ENCODE results near the gene CACNG4. TPM values are rescaled to one million over a fixed set of nuclear protein-coding genes. Genes with fewer than 3 reads are reported as not detected.

CACNG4 gene
- total RNA-seq (2014; rRNA removed; shearing (Covaris generic); ENCODE audit: low replicate concordance), result not detected in 2 replicates

- Histone ChIP-seq H3K27me3 (peaks cover 61% of the 10 kb centered on the region), H3K4me3 (peak within 1 kb of the TSS; percentile 42), H3K36me3 (no peaks in the 10 kb centered on the region), H3K9me3 (no peaks in the 10 kb centered on the region)
- DNase-seq, result no peak
Measured at GRCh38 chr17:66963909-66964771, at the start of gene CACNG4. Gene CACNG4, plus strand, starts transcription at chr17:66964707. Its CDS starts 205 bp downstream, at chr17:66964912.

DNA sequence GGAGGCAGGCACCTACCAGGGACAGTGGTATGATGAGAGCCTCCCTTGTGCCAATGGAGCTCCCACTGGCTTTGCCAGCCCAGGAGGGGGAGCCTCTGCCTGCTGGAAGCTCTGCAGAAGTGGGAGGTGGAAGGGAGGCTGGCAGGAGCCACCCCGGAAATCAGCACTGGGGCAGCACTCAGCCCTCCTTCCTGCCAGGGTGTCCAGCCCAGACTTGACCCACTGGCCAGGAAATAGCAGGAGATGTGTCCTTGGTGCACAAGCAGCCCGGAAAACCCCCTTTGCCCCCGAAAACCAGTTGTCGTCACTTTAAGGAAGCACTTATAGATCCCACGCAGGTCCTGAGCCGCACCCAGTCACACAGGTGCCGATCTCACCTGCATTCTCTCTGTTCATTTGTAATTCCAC lies 49.3 kb upstream of the CACNG4 start:
- H3K4me3 ChIP-seq, result no peak overlapping the region
- no peaks in the 10 kb centered on the region for H3K36me3 ChIP-seq
- no peaks in the 10 kb centered on the region for H3K27me3 ChIP-seq
- H3K9me3 ChIP-seq, result no peaks in the 10 kb centered on the region
- peak; percentile 81 for DNase-seq

DNA sequence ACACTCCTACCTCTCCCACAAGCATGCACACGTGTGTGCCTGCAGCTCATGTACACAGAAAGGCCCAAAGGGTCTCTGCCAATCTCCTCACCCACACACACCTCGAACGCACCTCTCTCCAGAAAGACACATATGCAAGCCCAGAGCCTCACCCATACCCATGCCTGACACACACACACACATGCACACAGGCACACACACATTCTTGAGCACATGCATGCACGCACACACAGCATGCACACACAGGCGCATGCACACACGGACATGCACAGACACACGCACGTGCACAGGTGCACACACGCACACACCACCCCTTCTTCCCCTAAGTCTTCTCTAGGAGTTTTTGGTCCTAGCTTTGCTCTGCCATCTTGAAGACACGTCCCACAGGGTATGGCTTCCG lies 48.7 kb upstream of the CACNG4 start:
- Histone ChIP-seq H3K4me3 (no peak overlapping the region), H3K27me3 (no peaks in the 10 kb centered on the region), H3K9me3 (no peaks in the 10 kb centered on the region), H3K36me3 (no peaks in the 10 kb centered on the region)
- no peak for DNase-seq

DNA sequence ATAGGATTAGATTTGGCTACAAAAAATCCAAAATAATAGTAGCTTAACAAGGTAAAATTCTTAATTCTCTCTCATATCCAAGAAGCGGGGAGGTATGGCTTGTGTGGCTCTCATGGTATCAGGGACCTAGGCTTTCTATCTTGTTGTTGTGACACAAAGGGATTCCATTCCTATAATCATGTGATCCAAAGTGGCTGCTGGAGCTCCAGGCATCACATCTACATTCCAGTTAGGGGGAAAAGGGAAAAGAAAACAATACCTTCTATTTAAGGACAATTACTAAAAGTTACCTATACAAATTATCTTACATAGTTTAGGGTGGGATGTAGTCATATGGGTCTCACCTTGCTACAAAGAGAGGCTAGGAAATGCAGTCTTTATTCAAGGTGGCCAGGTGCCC lies 47.6 kb upstream of the CACNG4 start:
- Histone ChIP-seq H3K36me3 (no peaks in the 10 kb centered on the region), H3K4me3 (no peak overlapping the region), H3K9me3 (0 out of 2 replicates have a peak, but pooled peaks cover 2% of the 10 kb centered on the region), H3K27me3 (no peaks in the 10 kb centered on the region)
- no peak for DNase-seq

DNA sequence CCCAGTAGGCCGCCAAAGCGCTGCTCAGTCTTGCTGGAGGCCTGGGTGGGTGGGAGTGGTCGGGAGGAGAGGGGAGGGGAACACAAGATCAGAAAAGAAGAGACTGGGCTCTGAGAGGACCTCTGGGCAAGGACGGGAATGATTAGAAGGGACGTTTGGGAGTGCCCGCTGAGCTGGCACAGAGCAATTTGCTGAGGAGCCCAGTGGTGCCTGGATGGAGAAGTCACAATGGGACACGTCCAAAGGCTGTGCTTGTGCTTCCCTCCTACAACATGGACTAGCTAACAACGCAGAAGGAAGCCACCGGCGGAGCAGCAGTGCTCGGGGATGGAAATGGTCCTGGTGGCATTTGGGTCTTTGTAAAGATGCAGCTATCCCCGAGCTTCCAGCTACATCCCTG lies 45.6 kb upstream of the CACNG4 start:
- H3K4me3 ChIP-seq, result no peak overlapping the region
- H3K36me3 ChIP-seq, result no peaks in the 10 kb centered on the region
- no peaks in the 10 kb centered on the region; the same call in 1 of the 2 replicates for H3K27me3 ChIP-seq
- H3K9me3 ChIP-seq, result 0 out of 2 replicates have a peak, but pooled peaks cover 2% of the 10 kb centered on the region
- no peak for DNase-seq

- H3K27me3 ChIP-seq, result no peaks in the 10 kb centered on the region; the same call in 1 of the 2 replicates
- H3K36me3 ChIP-seq, result no peaks in the 10 kb centered on the region
- no peak overlapping the region for H3K4me3 ChIP-seq
- 0 out of 2 replicates have a peak, but pooled peaks cover 2% of the 10 kb centered on the region for H3K9me3 ChIP-seq
- DNase-seq, result no peak
Measured at GRCh38 chr17:66920435-66920834, 44.1 kb upstream of the CACNG4 start.

- H3K36me3 ChIP-seq, result no peaks in the 10 kb centered on the region
- DNase-seq, result no peak
- H3K27me3 ChIP-seq, result peaks cover 3% of the 10 kb centered on the region; the same call in 1 of the 2 replicates
- H3K9me3 ChIP-seq, result 0 out of 2 replicates have a peak, but pooled peaks cover 2% of the 10 kb centered on the region
- H3K4me3 ChIP-seq, result no peak overlapping the region
Measured at GRCh38 chr17:66920950-66921349, 43.6 kb upstream of the CACNG4 start.

DNA sequence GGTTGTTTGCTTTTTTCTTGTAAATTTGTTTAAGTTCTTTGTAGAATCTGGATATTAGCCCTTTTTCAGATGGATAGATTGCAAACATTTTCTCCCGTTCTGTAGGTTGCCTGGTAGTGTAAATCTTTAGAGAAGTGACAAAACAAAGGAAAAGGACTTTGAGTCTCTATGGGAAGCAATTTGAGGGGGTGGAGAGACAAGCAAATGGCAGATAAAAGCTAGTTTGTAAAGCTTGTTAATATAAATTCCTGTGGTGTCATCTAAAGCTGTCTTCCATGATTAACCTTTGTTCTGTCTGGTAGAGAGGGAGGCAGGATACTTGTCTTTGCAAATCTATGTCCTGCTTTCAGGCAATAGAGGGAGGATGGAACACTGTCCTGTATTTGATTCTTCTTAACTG lies 40.6 kb upstream of the CACNG4 start:
- Histone ChIP-seq H3K36me3 (no peaks in the 10 kb centered on the region), H3K9me3 (0 out of 2 replicates have a peak, but pooled peaks cover 2% of the 10 kb centered on the region), H3K4me3 (no peak overlapping the region), H3K27me3 (peaks cover 10% of the 10 kb centered on the region; the same call in 1 of the 2 replicates)
- DNase-seq, result no peak

- no peak for DNase-seq
- no peak overlapping the region for H3K4me3 ChIP-seq
- H3K9me3 ChIP-seq, result 0 out of 2 replicates have a peak, but pooled peaks cover 2% of the 10 kb centered on the region
- peaks cover 10% of the 10 kb centered on the region; the same call in 1 of the 2 replicates for H3K27me3 ChIP-seq
- no peaks in the 10 kb centered on the region for H3K36me3 ChIP-seq
Measured at GRCh38 chr17:66925811-66926500, 38.6 kb upstream of the CACNG4 start.

GRCh38 chr17:66928949-66929348 lies 35.6 kb upstream of the CACNG4 start:
- Histone ChIP-seq H3K36me3 (no peaks in the 10 kb centered on the region), H3K27me3 (peaks cover 10% of the 10 kb centered on the region; the same call in 1 of the 2 replicates), H3K4me3 (no peak overlapping the region), H3K9me3 (no peaks in the 10 kb centered on the region)
- DNase-seq, result no peak

DNA sequence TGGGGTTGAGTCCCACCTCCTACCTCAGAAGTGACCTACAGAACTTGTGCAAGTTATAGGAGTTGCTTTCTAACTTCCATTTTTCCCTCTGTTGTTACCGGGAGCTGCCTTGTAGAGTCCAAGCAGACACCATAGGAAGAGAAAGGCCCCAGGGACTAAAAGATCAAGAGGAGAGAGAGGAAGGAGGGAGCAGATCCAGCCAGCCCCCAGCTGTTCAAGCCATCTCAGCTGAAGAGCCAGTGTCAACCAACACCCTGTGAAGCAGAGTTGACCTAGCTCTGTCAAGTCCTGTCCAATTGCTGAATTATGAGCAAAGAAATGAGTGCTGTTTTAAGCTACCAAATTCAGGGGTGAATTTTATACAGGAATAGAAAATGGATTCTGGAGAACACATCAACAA lies 34.9 kb upstream of the CACNG4 start:
- H3K27me3 ChIP-seq, result peaks cover 10% of the 10 kb centered on the region; the same call in 1 of the 2 replicates
- DNase-seq, result no peak
- H3K4me3 ChIP-seq, result no peak overlapping the region
- no peaks in the 10 kb centered on the region for H3K36me3 ChIP-seq
- no peaks in the 10 kb centered on the region for H3K9me3 ChIP-seq

- peaks cover 7% of the 10 kb centered on the region; the same call in 1 of the 2 replicates for H3K27me3 ChIP-seq
- no peaks in the 10 kb centered on the region for H3K36me3 ChIP-seq
- no peak overlapping the region for H3K4me3 ChIP-seq
- DNase-seq, result peak; percentile 26
- no peaks in the 10 kb centered on the region for H3K9me3 ChIP-seq
Measured at GRCh38 chr17:66930933-66931332, 33.6 kb upstream of the CACNG4 start.

DNA sequence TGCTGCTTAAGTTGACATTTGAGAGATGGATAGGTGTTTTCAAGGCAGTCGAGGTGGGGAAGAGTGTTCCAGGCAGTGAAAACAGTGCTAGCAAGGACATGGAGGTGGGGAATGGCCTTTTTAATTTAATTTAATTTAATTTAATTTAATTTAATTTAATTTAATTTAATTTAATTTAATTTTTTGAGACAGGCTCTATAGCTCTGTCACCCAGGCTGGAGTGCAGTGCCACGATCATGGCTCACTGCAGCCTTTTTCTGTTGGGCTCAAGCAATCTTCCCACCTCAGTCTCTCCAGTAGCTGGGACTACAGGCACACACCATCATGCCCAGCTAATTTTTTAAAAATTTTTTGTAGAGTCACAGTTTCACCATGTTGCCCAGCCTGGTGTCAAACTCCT lies 32.2 kb upstream of the CACNG4 start:
- no peak overlapping the region for H3K4me3 ChIP-seq
- DNase-seq, result no peak
- H3K27me3 ChIP-seq, result peaks cover 5% of the 10 kb centered on the region; the same call in 1 of the 2 replicates
- peaks cover 3% of the 10 kb centered on the region for H3K9me3 ChIP-seq
- H3K36me3 ChIP-seq, result no peaks in the 10 kb centered on the region

DNA sequence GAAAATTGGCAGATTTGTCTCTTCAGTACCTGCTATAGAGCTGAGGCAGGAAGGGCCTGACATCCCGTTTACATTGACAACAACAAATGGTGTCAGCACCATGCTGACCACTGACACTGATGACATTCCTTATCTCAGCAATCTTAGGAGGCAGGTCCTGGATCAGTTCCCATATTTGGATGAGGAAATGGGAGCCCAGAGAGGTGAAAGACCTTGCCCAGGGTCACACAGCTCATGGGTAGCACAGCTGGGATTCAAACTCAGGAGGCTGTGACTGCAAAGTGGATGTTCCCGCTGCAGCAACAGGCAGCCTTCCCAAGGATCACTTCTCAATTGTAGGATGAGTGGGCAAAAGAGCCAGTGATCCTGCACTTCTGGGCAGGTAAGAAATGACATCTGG lies 30.5 kb upstream of the CACNG4 start:
- no peak for DNase-seq
- H3K27me3 ChIP-seq, result no peaks in the 10 kb centered on the region
- peaks cover 3% of the 10 kb centered on the region for H3K9me3 ChIP-seq

GRCh38 chr17:66935717-66936116 lies 28.8 kb upstream of the CACNG4 start:
- peaks cover 3% of the 10 kb centered on the region for H3K9me3 ChIP-seq
- no peaks in the 10 kb centered on the region for H3K36me3 ChIP-seq
- DNase-seq, result no peak
- no peaks in the 10 kb centered on the region for H3K27me3 ChIP-seq
- no peak overlapping the region for H3K4me3 ChIP-seq

More for the DNA sequence above, 30.5 kb upstream of the CACNG4 start:
- Histone ChIP-seq H3K4me3 (no peak overlapping the region), H3K36me3 (no peaks in the 10 kb centered on the region)

DNA sequence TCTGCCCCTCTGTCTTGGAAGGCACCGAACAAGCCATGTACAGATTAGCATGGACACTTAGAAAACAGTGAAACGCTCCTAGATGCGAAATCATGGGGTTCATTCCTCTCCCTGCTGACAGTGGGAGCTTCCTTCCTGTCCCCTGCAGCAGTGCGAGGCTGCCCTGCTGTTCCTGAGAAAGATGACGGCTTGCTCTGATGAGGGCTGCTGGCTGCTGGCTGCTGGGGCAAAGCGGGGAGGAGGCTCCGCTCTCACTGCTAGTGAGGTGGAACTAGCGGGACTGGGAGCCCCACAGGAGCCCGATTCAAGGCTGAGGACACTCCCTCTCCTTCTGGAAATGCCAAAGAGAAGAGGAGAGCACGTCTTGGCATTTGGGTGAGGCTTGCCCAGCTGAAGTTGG lies 25.9 kb upstream of the CACNG4 start:
- H3K9me3 ChIP-seq, result peaks cover 3% of the 10 kb centered on the region
- H3K4me3 ChIP-seq, result no peak overlapping the region
- DNase-seq, result no peak
- H3K27me3 ChIP-seq, result no peaks in the 10 kb centered on the region
- H3K36me3 ChIP-seq, result no peaks in the 10 kb centered on the region

- Histone ChIP-seq H3K9me3 (peaks cover 3% of the 10 kb centered on the region), H3K36me3 (no peaks in the 10 kb centered on the region), H3K4me3 (no peak overlapping the region), H3K27me3 (no peaks in the 10 kb centered on the region)
- DNase-seq, result peak; percentile 26
Measured at GRCh38 chr17:66939461-66940114, 24.9 kb upstream of the CACNG4 start.
